ENCODE results near the gene OR5K1.
A peak's percentile ranks its signal among the peaks of the same experiment; 100 is the strongest.

OR5K1 gene

GRCh38 chr3:98462901-98463300 lies at the start of gene OR5K1:
Gene OR5K1, plus strand, starts transcription at chr3:98463201. Its CDS starts 6,376 bp downstream, at chr3:98469577.
- TF ChIP-seq EGR1 (IDR thresholded peaks at IDR 0.05) (no peak), ZBTB7A (IDR thresholded peaks at IDR 0.05; ENCODE audit: low read depth) (no peak), FOXM1 (IDR thresholded peaks at IDR 0.05; ENCODE audit: borderline replicate concordance, low read depth) (no peak), TEAD4 (IDR thresholded peaks at IDR 0.05) (no peak), YY1 (IDR thresholded peaks at IDR 0.05; ENCODE audit: low read depth) (no peak), NFIC (IDR thresholded peaks at IDR 0.05) (no peak), CEBPB (IDR thresholded peaks at IDR 0.05) (no peak), EP300 (IDR thresholded peaks at IDR 0.05; ENCODE audit: borderline replicate concordance) (no peak), CREB1 (IDR thresholded peaks at IDR 0.05; ENCODE audit: low read depth) (no peak), TCF12 (IDR thresholded peaks at IDR 0.05; ENCODE audit: low read depth) (no peak), RAD21 (IDR thresholded peaks at IDR 0.05; ENCODE audit: low read depth) (no peak), TAF1 (IDR thresholded peaks at IDR 0.05; ENCODE audit: low read depth) (no peak)
- TF ChIP-seq, protein P1, sequence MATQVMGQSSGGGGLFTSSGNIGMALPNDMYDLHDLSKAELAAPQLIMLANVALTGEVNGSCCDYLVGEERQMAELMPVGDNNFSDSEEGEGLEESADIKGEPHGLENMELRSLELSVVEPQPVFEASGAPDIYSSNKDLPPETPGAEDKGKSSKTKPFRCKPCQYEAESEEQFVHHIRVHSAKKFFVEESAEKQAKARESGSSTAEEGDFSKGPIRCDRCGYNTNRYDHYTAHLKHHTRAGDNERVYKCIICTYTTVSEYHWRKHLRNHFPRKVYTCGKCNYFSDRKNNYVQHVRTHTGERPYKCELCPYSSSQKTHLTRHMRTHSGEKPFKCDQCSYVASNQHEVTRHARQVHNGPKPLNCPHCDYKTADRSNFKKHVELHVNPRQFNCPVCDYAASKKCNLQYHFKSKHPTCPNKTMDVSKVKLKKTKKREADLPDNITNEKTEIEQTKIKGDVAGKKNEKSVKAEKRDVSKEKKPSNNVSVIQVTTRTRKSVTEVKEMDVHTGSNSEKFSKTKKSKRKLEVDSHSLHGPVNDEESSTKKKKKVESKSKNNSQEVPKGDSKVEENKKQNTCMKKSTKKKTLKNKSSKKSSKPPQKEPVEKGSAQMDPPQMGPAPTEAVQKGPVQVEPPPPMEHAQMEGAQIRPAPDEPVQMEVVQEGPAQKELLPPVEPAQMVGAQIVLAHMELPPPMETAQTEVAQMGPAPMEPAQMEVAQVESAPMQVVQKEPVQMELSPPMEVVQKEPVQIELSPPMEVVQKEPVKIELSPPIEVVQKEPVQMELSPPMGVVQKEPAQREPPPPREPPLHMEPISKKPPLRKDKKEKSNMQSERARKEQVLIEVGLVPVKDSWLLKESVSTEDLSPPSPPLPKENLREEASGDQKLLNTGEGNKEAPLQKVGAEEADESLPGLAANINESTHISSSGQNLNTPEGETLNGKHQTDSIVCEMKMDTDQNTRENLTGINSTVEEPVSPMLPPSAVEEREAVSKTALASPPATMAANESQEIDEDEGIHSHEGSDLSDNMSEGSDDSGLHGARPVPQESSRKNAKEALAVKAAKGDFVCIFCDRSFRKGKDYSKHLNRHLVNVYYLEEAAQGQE (IDR thresholded peaks at IDR 0.05; ENCODE audit: low read depth): no peak
- TF ChIP-seq, protein P2, sequence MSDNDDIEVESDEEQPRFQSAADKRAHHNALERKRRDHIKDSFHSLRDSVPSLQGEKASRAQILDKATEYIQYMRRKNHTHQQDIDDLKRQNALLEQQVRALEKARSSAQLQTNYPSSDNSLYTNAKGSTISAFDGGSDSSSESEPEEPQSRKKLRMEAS (IDR thresholded peaks at IDR 0.05): no peak
- TF ChIP-seq, protein P3, sequence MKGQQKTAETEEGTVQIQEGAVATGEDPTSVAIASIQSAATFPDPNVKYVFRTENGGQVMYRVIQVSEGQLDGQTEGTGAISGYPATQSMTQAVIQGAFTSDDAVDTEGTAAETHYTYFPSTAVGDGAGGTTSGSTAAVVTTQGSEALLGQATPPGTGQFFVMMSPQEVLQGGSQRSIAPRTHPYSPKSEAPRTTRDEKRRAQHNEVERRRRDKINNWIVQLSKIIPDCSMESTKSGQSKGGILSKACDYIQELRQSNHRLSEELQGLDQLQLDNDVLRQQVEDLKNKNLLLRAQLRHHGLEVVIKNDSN (IDR thresholded peaks at IDR 0.05): no peak

DNA sequence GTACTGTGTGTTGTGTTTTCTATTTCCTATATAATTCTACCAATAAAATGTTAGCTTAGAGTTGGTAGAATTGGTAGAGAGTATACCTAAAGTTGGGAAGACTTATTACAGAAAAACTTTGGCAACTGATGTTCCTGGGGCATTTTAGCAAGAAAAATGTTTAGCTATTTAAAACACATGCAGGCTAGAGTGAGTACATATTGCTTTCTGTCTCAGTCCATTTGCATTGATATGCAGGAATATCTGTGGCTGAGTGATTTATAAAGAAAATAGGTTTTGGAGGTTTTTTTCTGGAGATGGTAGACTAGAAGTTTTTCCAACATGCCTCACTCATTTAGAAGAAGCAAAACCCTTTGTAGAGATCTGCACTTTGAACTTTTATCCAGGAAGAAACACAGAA lies 30.4 kb upstream of the OR5K1 start:
- TF ChIP-seq EGR1 (IDR thresholded peaks at IDR 0.05): no peak
- TF ChIP-seq, protein P1 (IDR thresholded peaks at IDR 0.05; ENCODE audit: low read depth): no peak
- TF ChIP-seq, protein P2 (IDR thresholded peaks at IDR 0.05): no peak
- TF ChIP-seq CEBPB (IDR thresholded peaks at IDR 0.05): no peak
- no peak for TF ChIP-seq NFIC (IDR thresholded peaks at IDR 0.05)
- TF ChIP-seq, protein P3 (IDR thresholded peaks at IDR 0.05): no peak
- TF ChIP-seq CREB1 (IDR thresholded peaks at IDR 0.05; ENCODE audit: low read depth): no peak
- TF ChIP-seq TEAD4 (IDR thresholded peaks at IDR 0.05): no peak
- no peak for TF ChIP-seq EP300 (IDR thresholded peaks at IDR 0.05; ENCODE audit: borderline replicate concordance)
- no peak for TF ChIP-seq FOXM1 (IDR thresholded peaks at IDR 0.05; ENCODE audit: borderline replicate concordance, low read depth)
- no peak for TF ChIP-seq ZBTB7A (IDR thresholded peaks at IDR 0.05; ENCODE audit: low read depth)
- TF ChIP-seq YY1 (IDR thresholded peaks at IDR 0.05; ENCODE audit: low read depth): no peak
- TF ChIP-seq TAF1 (IDR thresholded peaks at IDR 0.05; ENCODE audit: low read depth): no peak
- TF ChIP-seq TCF12 (IDR thresholded peaks at IDR 0.05; ENCODE audit: low read depth): no peak
- TF ChIP-seq RAD21 (IDR thresholded peaks at IDR 0.05; ENCODE audit: low read depth): no peak

DNA sequence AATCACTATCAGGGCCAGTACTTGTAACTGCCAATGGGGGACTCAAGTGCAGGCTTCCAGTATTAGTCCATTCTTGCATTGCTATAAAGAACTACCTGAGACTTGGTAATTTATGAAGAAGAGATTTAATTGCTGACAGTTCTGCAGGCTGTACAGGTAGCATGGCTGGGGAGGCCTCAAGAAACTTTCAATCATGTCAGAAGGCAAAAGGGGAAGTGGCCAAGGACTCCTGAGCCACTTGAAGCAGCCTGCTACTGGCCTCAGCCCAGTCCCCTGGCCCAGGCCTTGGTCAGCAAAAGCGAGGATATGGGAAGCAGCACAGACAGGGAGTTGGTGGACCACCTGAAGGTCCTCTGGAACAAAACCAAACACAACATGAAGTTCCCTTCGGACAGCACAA lies 29.2 kb upstream of the OR5K1 start:
- TF ChIP-seq EGR1 (IDR thresholded peaks at IDR 0.05): no peak
- no peak for TF ChIP-seq TAF1 (IDR thresholded peaks at IDR 0.05; ENCODE audit: low read depth)
- no peak for TF ChIP-seq EP300 (IDR thresholded peaks at IDR 0.05; ENCODE audit: borderline replicate concordance)
- TF ChIP-seq RAD21 (IDR thresholded peaks at IDR 0.05; ENCODE audit: low read depth): no peak
- TF ChIP-seq, protein P3 (IDR thresholded peaks at IDR 0.05): no peak
- no peak for TF ChIP-seq NFIC (IDR thresholded peaks at IDR 0.05)
- TF ChIP-seq CREB1 (IDR thresholded peaks at IDR 0.05; ENCODE audit: low read depth): no peak
- TF ChIP-seq, protein P2 (IDR thresholded peaks at IDR 0.05): no peak
- TF ChIP-seq CEBPB (IDR thresholded peaks at IDR 0.05): no peak
- TF ChIP-seq, protein P1 (IDR thresholded peaks at IDR 0.05; ENCODE audit: low read depth): no peak

- TF ChIP-seq, protein P1 (IDR thresholded peaks at IDR 0.05; ENCODE audit: low read depth): peak; percentile 61
- no peak for TF ChIP-seq RAD21 (IDR thresholded peaks at IDR 0.05; ENCODE audit: low read depth)
- no peak for TF ChIP-seq TCF12 (IDR thresholded peaks at IDR 0.05; ENCODE audit: low read depth)
- no peak for TF ChIP-seq TEAD4 (IDR thresholded peaks at IDR 0.05)
- TF ChIP-seq CEBPB (IDR thresholded peaks at IDR 0.05): no peak
Measured at GRCh38 chr3:98434412-98434811, 28.6 kb upstream of the OR5K1 start.
